ENCODE data around the gene RELN.
"Not testable (repeated sequence)": the region's sequence is repeated elsewhere in the genome, so short reads cannot be mapped to it uniquely, and the experiment has no call there.

- TF ChIP-seq POLR2A (IDR thresholded peaks at IDR 0.05; ENCODE audit: insufficient read depth in 1 of 2, low read depth in 2 of 2, low read length in 2 of 2); SP1 (IDR thresholded peaks at IDR 0.05); SP1 (CRISPR knock-in tag; IDR thresholded peaks at IDR 0.05); KDM5B (CRISPR knock-in tag; IDR thresholded peaks at IDR 0.05; ENCODE audit: borderline replicate concordance); ZNF788 (CRISPR knock-in tag; IDR thresholded peaks at IDR 0.05; ENCODE audit: borderline replicate concordance): not testable (repeated sequence)
- TF ChIP-seq, protein P1, sequence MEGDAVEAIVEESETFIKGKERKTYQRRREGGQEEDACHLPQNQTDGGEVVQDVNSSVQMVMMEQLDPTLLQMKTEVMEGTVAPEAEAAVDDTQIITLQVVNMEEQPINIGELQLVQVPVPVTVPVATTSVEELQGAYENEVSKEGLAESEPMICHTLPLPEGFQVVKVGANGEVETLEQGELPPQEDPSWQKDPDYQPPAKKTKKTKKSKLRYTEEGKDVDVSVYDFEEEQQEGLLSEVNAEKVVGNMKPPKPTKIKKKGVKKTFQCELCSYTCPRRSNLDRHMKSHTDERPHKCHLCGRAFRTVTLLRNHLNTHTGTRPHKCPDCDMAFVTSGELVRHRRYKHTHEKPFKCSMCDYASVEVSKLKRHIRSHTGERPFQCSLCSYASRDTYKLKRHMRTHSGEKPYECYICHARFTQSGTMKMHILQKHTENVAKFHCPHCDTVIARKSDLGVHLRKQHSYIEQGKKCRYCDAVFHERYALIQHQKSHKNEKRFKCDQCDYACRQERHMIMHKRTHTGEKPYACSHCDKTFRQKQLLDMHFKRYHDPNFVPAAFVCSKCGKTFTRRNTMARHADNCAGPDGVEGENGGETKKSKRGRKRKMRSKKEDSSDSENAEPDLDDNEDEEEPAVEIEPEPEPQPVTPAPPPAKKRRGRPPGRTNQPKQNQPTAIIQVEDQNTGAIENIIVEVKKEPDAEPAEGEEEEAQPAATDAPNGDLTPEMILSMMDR (CRISPR knock-in tag; IDR thresholded peaks at IDR 0.05) = not testable (repeated sequence)
Measured at GRCh38 chr7:103780561-103780960, 208.9 kb downstream of the RELN start.
